GM18507 (cell line): ENCODE measurements around the gene SPOCK1.

Experiments used
- DNase-seq: peaks from one replicate; pipeline ENCODE4 v3.0.0; 2011; ENCODE audit warnings: low read depth; ENCODE audit not compliant: insufficient read length; ENCODE audit errors: extremely low spot score
- FAIRE-seq: peaks from 2 replicates; lab custom pipeline; 2011; peaks lifted over from hg19 to GRCh38; lab: Jason Lieb, UNC

The SPOCK1 gene

GRCh38 chr5:137315109-137315508, 184.0 kb downstream of the SPOCK1 start:
- no peak for FAIRE-seq
- no peak for DNase-seq

- DNase-seq, result no peak
Observed at GRCh38 chr5:137313526-137314175, 185.5 kb downstream of the SPOCK1 start.

DNA sequence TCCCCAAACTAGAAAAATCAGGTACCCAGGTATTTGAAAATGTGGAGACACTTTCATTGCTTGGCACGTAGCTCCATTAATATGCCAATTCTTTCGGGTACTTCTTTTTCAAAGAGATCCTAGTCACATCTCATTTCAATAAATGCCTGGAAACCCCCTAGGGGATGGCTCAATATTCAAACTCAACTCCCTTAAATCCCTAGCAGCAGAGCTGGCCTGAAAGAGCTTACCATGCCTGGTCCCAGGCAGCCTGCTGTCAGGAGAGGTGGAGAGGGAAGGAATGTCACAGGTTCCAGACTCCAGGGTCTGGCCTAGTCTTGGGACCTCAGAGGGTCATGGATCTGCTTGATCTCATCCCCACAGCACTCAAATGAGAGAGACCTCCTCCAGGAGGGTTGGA, 187.1 kb downstream of the SPOCK1 start:
- FAIRE-seq (no peak), DNase-seq (no peak)

More at GRCh38 chr5:137313526-137314175, 185.5 kb downstream of the SPOCK1 start:
- FAIRE-seq, result no peak

DNA sequence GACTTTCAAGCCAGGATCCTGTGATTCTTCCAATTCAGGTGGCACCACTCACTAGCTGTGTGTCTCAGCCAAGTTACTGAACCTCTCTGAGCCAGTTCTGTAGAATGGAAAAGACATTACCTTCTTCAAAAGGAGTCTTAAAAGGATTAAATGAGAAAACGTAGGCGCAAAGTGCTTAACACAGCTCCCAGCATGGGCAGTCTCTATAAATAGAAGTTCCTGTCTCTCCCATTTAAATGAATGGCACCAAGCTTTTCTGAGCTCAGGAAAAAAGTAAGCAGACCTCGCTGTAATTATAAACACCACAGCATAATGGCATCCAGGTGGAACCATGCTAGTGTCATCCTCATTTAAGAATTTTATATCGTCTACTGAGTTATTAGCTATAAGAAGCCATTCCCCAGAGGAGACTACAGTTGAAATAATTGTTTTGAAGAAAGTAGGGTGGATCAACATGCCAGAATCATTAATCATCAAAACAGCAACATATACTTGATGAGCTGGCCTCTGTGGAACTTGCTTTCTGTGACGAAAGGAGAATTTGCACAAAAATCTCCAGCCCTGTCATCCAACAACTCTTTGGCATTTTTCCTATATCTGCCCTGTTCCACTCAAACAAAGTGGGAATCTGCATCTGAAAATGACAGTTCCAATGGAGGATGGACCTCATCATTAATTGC, 188.9 kb downstream of the SPOCK1 start:
- DNase-seq, result no peak
- FAIRE-seq, result no peak

GRCh38 chr5:137309290-137309689, 189.8 kb downstream of the SPOCK1 start:
- no peak for FAIRE-seq
- DNase-seq, result no peak

GRCh38 chr5:137308311-137308710, 190.8 kb downstream of the SPOCK1 start:
- no peak for FAIRE-seq
- DNase-seq, result no peak

DNA sequence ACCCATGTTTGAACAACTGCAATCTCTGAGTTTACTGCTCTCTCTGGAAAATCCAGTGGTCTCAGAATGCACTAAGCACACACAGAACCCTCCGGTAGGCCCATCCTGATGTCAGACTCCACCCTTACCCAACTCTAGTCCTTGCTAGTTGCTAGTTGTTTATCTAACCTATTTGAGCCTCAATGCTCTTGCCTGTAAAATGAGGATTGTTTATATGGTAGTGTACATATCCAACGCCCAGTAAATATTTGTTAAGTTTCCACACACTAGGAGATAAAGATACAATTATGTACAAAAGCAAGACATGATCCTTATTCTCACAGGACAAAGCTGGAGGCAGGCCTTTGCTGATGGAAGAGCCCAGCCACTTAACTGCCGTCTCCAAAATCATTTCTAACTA, 192.2 kb downstream of the SPOCK1 start:
- no peak for FAIRE-seq
- no peak for DNase-seq

DNA sequence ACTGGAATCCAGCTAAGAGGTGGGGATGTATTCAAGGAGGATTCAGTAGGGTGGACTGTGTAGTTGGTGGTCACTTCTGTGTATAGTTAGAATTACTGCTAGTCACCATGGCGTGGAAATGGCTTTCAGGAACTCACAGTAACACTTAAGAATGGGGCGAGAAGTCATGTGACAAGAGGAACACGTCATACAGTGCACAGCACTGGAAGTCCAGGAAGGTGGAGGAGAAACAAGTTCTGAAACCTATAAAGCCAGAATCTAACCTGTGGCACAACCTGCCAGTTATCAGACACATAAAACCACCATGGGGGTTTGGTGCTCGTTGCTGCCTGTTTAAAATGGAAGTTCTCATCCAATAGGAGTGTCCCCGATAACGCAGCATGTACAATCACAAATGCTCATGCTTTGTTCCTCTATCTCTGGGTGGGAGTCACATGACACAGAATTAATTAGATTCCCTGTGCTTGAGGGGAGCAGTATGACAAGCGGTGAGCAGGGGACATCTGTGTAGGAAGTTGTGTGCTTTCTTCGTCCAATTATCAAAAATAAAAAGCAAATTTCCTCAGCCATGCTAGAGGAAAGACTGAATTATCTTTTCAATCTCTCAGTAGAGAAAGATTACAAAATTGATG, 193.0 kb downstream of the SPOCK1 start:
- FAIRE-seq (no peak), DNase-seq (no peak)

- DNase-seq (no peak), FAIRE-seq (no peak)
Observed at GRCh38 chr5:137304226-137304874, 194.8 kb downstream of the SPOCK1 start.

GRCh38 chr5:137303509-137303908, 195.6 kb downstream of the SPOCK1 start:
- no peak for FAIRE-seq
- DNase-seq, result no peak

GRCh38 chr5:137300411-137301240, 198.5 kb downstream of the SPOCK1 start:
- DNase-seq (no peak), FAIRE-seq (no peak)

DNA sequence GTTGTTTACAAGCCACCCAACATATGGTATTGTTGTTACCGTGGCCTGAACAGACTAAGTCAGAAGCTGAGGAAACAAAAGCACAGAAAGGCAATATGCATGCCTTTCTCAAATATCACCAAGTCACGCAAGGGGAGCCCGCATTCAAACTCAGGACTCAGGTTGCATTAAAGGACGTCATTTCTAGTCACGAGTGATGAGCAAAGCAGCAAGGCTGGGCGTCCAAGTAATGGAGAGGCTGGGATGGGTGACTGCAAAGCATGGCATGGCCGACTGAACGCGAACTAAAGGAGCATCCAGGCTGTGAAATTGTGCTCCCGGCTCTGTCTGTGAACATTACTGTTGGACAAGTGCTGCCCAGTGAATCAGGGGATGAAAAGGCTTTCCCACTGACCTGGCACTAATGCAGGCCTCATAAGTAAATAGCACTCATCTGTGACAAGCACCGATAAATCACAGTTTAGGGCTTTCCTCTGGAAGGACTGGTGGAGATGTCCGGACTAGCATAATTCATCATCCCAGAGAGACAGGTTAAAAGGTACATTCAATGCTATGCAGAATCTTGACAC, 202.8 kb downstream of the SPOCK1 start:
- DNase-seq (no peak), FAIRE-seq (no peak)

GRCh38 chr5:137294604-137295003, 204.5 kb downstream of the SPOCK1 start:
- DNase-seq, result no peak
- FAIRE-seq, result no peak

DNA sequence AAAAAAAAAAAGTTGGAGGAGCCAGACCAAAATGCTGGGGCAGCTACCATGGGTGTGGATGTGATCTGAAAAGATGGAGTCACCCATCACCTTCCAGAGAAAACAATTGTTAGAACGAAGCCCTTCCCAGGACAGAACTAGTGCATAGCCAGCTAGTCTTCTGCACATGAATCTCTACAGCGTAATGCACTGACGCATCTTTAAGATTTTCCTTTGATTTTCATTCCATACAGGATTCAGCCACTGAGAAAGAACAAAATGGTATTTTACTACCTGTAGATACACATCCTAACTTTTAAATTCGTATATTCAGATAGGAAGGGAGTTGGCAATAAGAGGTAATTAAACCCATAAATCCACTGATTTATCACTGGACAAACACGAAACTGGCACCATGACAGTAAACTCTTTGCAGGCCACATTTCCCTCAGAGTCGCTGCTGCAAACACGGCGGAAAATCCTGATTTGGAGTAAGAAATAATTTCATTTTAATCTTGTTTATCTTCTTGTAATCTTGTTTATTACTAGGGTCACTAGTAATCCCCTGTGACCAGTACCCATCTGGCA, 206.6 kb downstream of the SPOCK1 start:
- DNase-seq, result no peak
- no peak for FAIRE-seq

DNA sequence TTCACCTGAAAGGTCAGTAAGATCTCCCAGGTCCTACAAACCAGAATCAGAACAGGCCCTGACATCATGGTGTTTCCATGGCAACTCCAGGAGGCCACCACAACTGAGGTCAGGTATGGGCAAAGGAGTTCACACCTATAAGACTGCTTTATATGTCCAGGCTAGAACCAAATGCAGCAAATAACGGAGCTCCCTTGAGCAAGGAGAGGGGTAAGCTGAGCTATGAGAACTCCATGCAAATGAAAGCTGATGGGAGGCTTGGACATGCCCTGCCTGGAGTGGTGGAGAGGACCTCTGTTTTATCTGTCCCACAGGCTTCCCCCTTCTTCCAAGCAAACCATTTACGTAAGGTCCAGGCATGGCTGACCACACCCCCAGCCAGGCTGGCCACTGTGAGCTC, 207.7 kb downstream of the SPOCK1 start:
- FAIRE-seq, result no peak

DNA sequence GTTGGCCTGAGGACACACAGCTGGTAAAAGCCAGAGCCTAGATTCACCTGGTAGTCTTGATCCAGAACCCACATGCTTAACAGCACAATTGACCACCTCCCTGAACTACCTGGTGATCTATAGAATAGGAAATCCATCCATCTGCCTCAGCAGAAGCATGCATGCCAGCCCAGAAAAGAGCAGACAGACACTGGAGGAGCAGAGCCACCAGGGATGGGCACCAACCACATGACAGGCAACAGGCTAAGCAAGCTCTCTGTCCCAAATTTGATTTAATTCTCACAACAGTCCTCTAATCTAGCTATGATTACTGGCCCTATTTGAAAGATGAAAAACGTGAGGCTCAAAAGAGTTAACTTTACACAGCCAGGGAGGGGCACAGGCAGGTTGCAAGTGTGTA, 208.1 kb downstream of the SPOCK1 start:
- no peak for FAIRE-seq

More for the DNA sequence above, 207.7 kb downstream of the SPOCK1 start:
- no peak for DNase-seq

GRCh38 chr5:137290373-137290772, 208.8 kb downstream of the SPOCK1 start:
- DNase-seq (no peak), FAIRE-seq (no peak)

More for the DNA sequence above, 208.1 kb downstream of the SPOCK1 start:
- DNase-seq, result no peak

DNA sequence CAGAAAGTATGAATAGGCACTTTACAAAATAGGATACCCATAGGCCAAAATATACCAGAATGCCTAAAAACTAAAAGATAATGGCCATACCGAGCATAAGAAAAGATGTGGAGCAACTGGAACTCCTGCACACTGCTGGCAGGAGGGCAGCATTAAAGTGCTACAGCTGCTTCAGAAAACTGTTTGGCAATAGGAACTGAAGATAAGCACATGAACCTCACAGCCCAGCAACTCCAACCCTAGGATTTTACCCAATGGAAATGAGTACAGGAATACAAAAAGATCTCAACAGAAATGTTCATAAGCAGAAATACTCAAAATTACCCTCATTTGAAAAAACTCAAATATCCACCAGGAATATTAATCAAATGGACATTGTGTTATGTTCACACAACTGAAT, 209.3 kb downstream of the SPOCK1 start:
- no peak for FAIRE-seq
- DNase-seq, result no peak

- no peak for DNase-seq
- no peak for FAIRE-seq
Observed at GRCh38 chr5:137287569-137287968, 211.6 kb downstream of the SPOCK1 start.
